GM06990 (cell line): ENCODE measurements around the gene TRDMT1.

Source experiments
- DNase-seq: peaks from one replicate; pipeline ENCODE4 v3.0.0-alpha.2; 2011; ENCODE audit not compliant: insufficient read length; ENCODE audit errors: extremely low read depth
- H3K27me3 ChIP-seq: replicated peaks from 2 replicates; pipeline ENCODE4 v1.6.0; 2011; ENCODE audit warnings: low read length; ENCODE audit not compliant: control insufficient read depth, insufficient read depth
- H3K36me3 ChIP-seq: 2 replicates; pipeline ENCODE4 v1.5.1; 2011; ENCODE audit warnings: low read length; ENCODE audit not compliant: control insufficient read depth, insufficient read depth
- H3K4me3 ChIP-seq: replicated peaks from 2 replicates; pipeline ENCODE4 v1.5.1; 2011; ENCODE audit warnings: low read depth, mild to moderate bottlenecking, control low read depth, low read length
- CTCF ChIP-seq: IDR thresholded peaks from 2 replicates; pipeline ENCODE4 v1.5.1; 2011; ENCODE audit warnings: low read length, control low read depth, mild to moderate bottlenecking, inconsistent platforms; ENCODE audit not compliant: insufficient read depth, poor library complexity, severe bottlenecking

The TRDMT1 gene

GRCh38 chr10:17238445-17239291, 37.2 kb upstream of the TRDMT1 start:
- no peak overlapping the region for H3K4me3 ChIP-seq
- H3K27me3 ChIP-seq = no peaks in the 10 kb centered on the region
- DNase-seq = no peak
- peaks cover 11% of the 10 kb centered on the region for H3K36me3 ChIP-seq
- TF ChIP-seq CTCF = no peak

- no peak for DNase-seq
- Histone ChIP-seq H3K4me3 (no peak overlapping the region), H3K36me3 (peaks cover 13% of the 10 kb centered on the region), H3K27me3 (no peaks in the 10 kb centered on the region)
- no peak for TF ChIP-seq CTCF
Observed at GRCh38 chr10:17237915-17238444, 36.5 kb upstream of the TRDMT1 start.

- no peak for DNase-seq
- Histone ChIP-seq H3K36me3 (peaks cover 13% of the 10 kb centered on the region), H3K27me3 (no peaks in the 10 kb centered on the region), H3K4me3 (no peak overlapping the region)
- TF ChIP-seq CTCF = no peak
Observed at GRCh38 chr10:17237149-17237527, 35.7 kb upstream of the TRDMT1 start.

- no peak overlapping the region for H3K4me3 ChIP-seq
- no peak for TF ChIP-seq CTCF
- DNase-seq = no peak
- peaks cover 13% of the 10 kb centered on the region for H3K36me3 ChIP-seq
- H3K27me3 ChIP-seq = no peaks in the 10 kb centered on the region
Observed at GRCh38 chr10:17236468-17237148, 35.1 kb upstream of the TRDMT1 start.

GRCh38 chr10:17235136-17235535, 33.7 kb upstream of the TRDMT1 start:
- Histone ChIP-seq H3K4me3 (no peak overlapping the region), H3K36me3 (peaks cover 13% of the 10 kb centered on the region), H3K27me3 (no peaks in the 10 kb centered on the region)
- DNase-seq = no peak
- TF ChIP-seq CTCF = no peak
